Endodermal cell (in vitro differentiated cells): ENCODE data around the gene MYBPC1. TPM values are rescaled to one million over a fixed set of nuclear protein-coding genes. Genes with fewer than 3 reads are reported as not detected.

ENCODE experiments used
- DNase-seq: peaks from one replicate; pipeline ENCODE4 v3.0.0-alpha.2; 2017
- H3K27ac ChIP-seq: 2 replicates; pipeline ENCODE4 v1.5.1; 2013; ENCODE audit warnings: mild to moderate bottlenecking, low read depth, low read length, moderate library complexity
- H3K27me3 ChIP-seq: 2 replicates; pipeline ENCODE4 v1.6.1; 2013; ENCODE audit warnings: mild to moderate bottlenecking, low read length, moderate library complexity; ENCODE audit not compliant: insufficient read depth, control insufficient read depth, poor library complexity, severe bottlenecking
- H3K36me3 ChIP-seq: 2 replicates; pipeline ENCODE4 v1.7.0; 2013; ENCODE audit warnings: mild to moderate bottlenecking, low read length, moderate library complexity; ENCODE audit not compliant: control insufficient read depth, insufficient read depth
- H3K4me1 ChIP-seq: one replicate; pipeline ENCODE4 v1.7.0; 2013; ENCODE audit warnings: low read length; ENCODE audit not compliant: control insufficient read depth, insufficient read depth
- H3K4me3 ChIP-seq: 2 replicates; pipeline ENCODE4 v1.5.1; 2013; ENCODE audit warnings: mild to moderate bottlenecking, low read length, moderate library complexity
- H3K9ac ChIP-seq: 2 replicates; pipeline ENCODE4 v1.6.1; 2013; ENCODE audit warnings: mild to moderate bottlenecking, low read length, moderate library complexity; ENCODE audit not compliant: poor library complexity, severe bottlenecking; ENCODE audit errors: extremely low read depth
- H3K9me3 ChIP-seq: 2 replicates; pipeline ENCODE4 v1.6.1; 2013; ENCODE audit warnings: mild to moderate bottlenecking, low read length, moderate library complexity; ENCODE audit not compliant: control insufficient read depth
- H3K27ac Mint-ChIP-seq: 2 replicates; pipeline ENCODE4 v1.8.0; 2020; ENCODE audit warnings: mixed read lengths
- H3K27me3 Mint-ChIP-seq: 2 replicates; pipeline ENCODE4 v1.8.0; 2021; ENCODE audit warnings: mild to moderate bottlenecking, mixed read lengths; ENCODE audit not compliant: insufficient read depth
- H3K36me3 Mint-ChIP-seq: 2 replicates; pipeline ENCODE4 v1.8.0; 2020; ENCODE audit warnings: low read depth, mixed read lengths
- H3K4me1 Mint-ChIP-seq: 2 replicates; pipeline ENCODE4 v1.8.0; 2020; ENCODE audit warnings: mixed read lengths
- H3K4me3 Mint-ChIP-seq: 2 replicates; pipeline ENCODE4 v1.8.0; 2020; ENCODE audit warnings: mild to moderate bottlenecking, moderate library complexity, mixed read lengths
- H3K9me3 Mint-ChIP-seq: 2 replicates; pipeline ENCODE4 v1.8.0; 2020; ENCODE audit warnings: mild to moderate bottlenecking, mixed read lengths
- WGBS, 2 experiments: methylation state at CpG; one replicate each; pipeline versions ENCODE4 v1.1.5 to v1.1.7; 2013; ENCODE audit warnings: missing lambda C conversion rate in 2 of 2, mixed read lengths in 1 of 2; ENCODE audit not compliant: insufficient coverage in 1 of 2, insufficient read length in 1 of 2; 5-methylcytosine and 5-hydroxymethylcytosine counted together
- total RNA-seq, 2 donors: library from RNA; stranded (reverse); fragmentation: NEBNext Ultra II Directional in 1 of 2; extraction: Animal tissue kit (Norgen Biotek cat#: 25700) in 1 of 2; gene quantifications; 2 replicates in 1 of 2; 3 replicates in 1 of 2; pipeline ENCODE4 v1.2.1, GENCODE V29; 2021
- TF ChIP-seq, protein P1 (sequence below): fragments of 200-600 bp; sonication (generic); conservative IDR thresholded peaks from 2 replicates; pipeline ENCODE4 v1.5.0; 2021; ENCODE audit warnings: antibody characterized with exemption, mild to moderate bottlenecking

Gene MYBPC1
- total RNA-seq, 2 donors from 2014 or later, result not detected

DNA sequence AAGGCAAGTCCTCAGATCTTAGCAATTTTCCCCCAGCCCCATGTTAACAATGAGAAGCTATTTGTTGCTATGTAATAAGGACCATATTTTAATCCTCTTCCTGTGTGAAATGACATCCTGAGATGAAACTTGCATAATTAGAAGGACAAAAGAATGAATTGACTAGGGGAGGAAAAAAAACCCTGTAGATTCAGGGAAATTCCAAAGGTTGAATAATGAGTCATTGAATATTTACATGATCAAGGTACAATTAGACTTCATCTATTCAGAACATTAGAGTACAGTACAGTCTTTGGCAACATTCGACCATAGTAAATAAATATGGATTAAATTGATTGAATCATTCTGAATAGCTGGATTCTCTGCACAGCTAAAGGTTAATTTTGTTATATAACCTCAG, 9.4 kb downstream of the MYBPC1 start:
- no peaks in the 10 kb centered on the region for H3K36me3 ChIP-seq
- no peaks in the 10 kb centered on the region for H3K4me1 ChIP-seq
- no peaks in the 10 kb centered on the region for H3K27me3 ChIP-seq
- no peak overlapping the region for H3K27ac ChIP-seq
- no peak for DNase-seq
- TF ChIP-seq, protein P1, sequence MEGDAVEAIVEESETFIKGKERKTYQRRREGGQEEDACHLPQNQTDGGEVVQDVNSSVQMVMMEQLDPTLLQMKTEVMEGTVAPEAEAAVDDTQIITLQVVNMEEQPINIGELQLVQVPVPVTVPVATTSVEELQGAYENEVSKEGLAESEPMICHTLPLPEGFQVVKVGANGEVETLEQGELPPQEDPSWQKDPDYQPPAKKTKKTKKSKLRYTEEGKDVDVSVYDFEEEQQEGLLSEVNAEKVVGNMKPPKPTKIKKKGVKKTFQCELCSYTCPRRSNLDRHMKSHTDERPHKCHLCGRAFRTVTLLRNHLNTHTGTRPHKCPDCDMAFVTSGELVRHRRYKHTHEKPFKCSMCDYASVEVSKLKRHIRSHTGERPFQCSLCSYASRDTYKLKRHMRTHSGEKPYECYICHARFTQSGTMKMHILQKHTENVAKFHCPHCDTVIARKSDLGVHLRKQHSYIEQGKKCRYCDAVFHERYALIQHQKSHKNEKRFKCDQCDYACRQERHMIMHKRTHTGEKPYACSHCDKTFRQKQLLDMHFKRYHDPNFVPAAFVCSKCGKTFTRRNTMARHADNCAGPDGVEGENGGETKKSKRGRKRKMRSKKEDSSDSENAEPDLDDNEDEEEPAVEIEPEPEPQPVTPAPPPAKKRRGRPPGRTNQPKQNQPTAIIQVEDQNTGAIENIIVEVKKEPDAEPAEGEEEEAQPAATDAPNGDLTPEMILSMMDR, result no peak
- H3K9me3 ChIP-seq, result no peaks in the 10 kb centered on the region
- Mint-ChIP-seq H3K4me1 (no peaks in the 10 kb centered on the region), H3K9me3 (no peaks in the 10 kb centered on the region), H3K36me3 (no peaks in the 10 kb centered on the region), H3K27me3 (no peaks in the 10 kb centered on the region), H3K4me3 (no peak overlapping the region), H3K27ac (peak overlapping the region; percentile 67)
- no peak overlapping the region for H3K9ac ChIP-seq
- 63% methylated on average over 1 of the region's 1 CpG; no CpG with 5 or more reads in 1 of the 2 experiments for WGBS, 2 experiments
- H3K4me3 ChIP-seq, result no peak overlapping the region

DNA sequence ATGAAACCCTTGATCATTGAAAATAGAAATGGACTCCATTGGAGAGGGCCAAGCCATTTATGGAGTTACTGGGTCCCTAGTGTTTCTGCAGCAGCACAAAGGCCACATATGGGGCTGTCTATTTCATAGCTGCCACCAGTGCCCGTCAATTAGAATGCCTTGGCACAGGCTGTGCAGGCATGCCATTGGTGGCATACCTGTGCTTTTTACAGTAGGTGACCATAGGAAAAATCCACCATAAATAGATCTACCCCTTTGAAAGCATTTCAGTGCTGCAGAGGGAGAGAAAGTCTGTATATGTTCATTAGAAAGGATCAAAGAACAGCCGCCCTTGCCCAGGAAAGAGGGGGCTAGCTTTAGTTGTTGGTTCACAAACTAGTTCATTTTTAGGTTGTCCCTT, 13.1 kb downstream of the MYBPC1 start:
- H3K4me1 ChIP-seq, result no peaks in the 10 kb centered on the region
- no peak for DNase-seq
- Mint-ChIP-seq H3K27me3 (no peaks in the 10 kb centered on the region), H3K4me3 (no peak overlapping the region), H3K36me3 (no peaks in the 10 kb centered on the region), H3K9me3 (no peaks in the 10 kb centered on the region), H3K27ac (no peak overlapping the region), H3K4me1 (no peaks in the 10 kb centered on the region)
- H3K9ac ChIP-seq, result no peak overlapping the region
- H3K27ac ChIP-seq, result no peak overlapping the region
- TF ChIP-seq, protein P1, result no peak
- 88 to 92% methylated on average over 2 of the region's 2 CpGs for WGBS, 2 experiments
- H3K36me3 ChIP-seq, result no peaks in the 10 kb centered on the region
- H3K4me3 ChIP-seq, result no peak overlapping the region
- no peaks in the 10 kb centered on the region for H3K27me3 ChIP-seq
- no peaks in the 10 kb centered on the region for H3K9me3 ChIP-seq

DNA sequence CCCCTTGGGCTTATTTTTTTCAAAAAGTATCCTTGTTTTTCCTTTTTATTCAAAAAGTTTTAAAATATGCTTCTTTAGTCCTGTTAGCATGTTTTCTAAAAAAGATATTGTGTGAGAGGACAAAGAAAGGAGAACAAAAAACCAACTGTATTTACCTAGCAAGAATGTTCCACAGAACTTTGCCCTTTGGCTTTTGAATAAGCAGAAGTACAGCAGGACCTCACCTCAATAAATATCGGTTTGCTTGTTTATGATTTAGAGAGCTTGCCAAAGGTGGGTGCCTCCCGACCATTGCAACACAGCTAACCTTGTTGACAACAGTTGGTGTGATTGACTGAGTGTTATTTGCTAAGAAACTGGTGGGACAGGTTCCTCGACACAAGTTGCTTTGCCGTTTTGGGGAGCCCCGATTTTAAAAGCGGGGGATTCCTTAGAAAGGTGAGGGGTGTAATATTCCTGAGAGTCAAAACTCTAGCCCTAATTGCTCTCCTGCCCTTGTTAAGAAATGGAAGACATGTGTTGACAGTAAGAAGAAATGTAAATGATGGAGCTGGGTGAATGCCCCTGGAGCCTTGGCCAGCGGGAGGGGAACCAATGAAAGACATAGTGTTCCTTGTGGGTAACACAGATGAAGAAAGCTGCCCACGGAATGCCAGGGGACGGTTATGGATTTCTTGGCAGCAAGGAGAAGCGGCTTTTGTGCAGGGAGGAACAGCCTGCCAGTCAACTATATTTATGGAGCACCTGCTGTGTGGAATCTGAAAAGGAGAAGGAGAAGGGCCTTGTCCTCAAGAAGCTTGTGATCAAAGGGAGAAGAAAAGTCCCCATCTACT, 13.7 kb downstream of the MYBPC1 start:
- H3K27ac Mint-ChIP-seq, result no peak overlapping the region

More for the DNA sequence above, 13.7 kb downstream of the MYBPC1 start:
- Mint-ChIP-seq H3K36me3 (no peaks in the 10 kb centered on the region), H3K4me1 (no peaks in the 10 kb centered on the region), H3K4me3 (no peak overlapping the region), H3K27me3 (no peaks in the 10 kb centered on the region), H3K9me3 (no peaks in the 10 kb centered on the region)
- H3K4me1 ChIP-seq, result no peaks in the 10 kb centered on the region
- DNase-seq, result no peak
- TF ChIP-seq, protein P1, result no peak
- no peak overlapping the region for H3K9ac ChIP-seq
- WGBS, 2 experiments, result 89 to 97% methylated on average over 5 to 10 of the region's 10 CpGs
- no peaks in the 10 kb centered on the region for H3K36me3 ChIP-seq
- H3K27ac ChIP-seq, result no peak overlapping the region
- no peaks in the 10 kb centered on the region for H3K27me3 ChIP-seq
- H3K9me3 ChIP-seq, result no peaks in the 10 kb centered on the region
- H3K4me3 ChIP-seq, result no peak overlapping the region
